Heart right ventricle (tissue), 16 donors: ENCODE results near the gene CLCC1. TPM values are rescaled to one million over a fixed set of nuclear protein-coding genes. Genes with fewer than 3 reads are reported as not detected.

Experiments used
- ATAC-seq, 8 donors: fragments of 200-7000 bp; cut with Tn5 transposase; one replicate each; pipeline ENCODE4 v1.9.1; 2020; ENCODE audit warnings: mild to moderate bottlenecking in 8 of 8, moderate library complexity in 8 of 8, moderate number of reproducible peaks in 1 of 8
- DNase-seq, 2 donors: peaks; one replicate each; pipeline ENCODE4 v3.0.0-alpha.2; 2020
- H3K27ac ChIP-seq, 10 donors: fragments of 200-600 bp; sonication (generic) in 2 of 10; one replicate each; pipeline versions ENCODE4 v1.5.0 to v1.8.0; 2020 to 2022; ENCODE audit warnings: mild to moderate bottlenecking in 3 of 10
- H3K27me3 ChIP-seq, 7 donors: fragments of 200-600 bp; one replicate each; pipeline ENCODE4 v1.8.0; 2021 to 2022; ENCODE audit warnings: mild to moderate bottlenecking in 2 of 7
- H3K36me3 ChIP-seq, 9 donors: fragments of 200-600 bp; sonication (generic) in 1 of 9; one replicate each; pipeline versions ENCODE4 v1.5.0 to v1.8.0; 2020 to 2022; ENCODE audit warnings: mild to moderate bottlenecking in 2 of 9
- H3K4me1 ChIP-seq, 9 donors: fragments of 200-600 bp; sonication (generic) in 1 of 9; one replicate each; pipeline versions ENCODE4 v1.5.0 to v1.8.0; 2020 to 2022; ENCODE audit warnings: mild to moderate bottlenecking in 4 of 9
- H3K4me3 ChIP-seq, 10 donors: fragments of 200-600 bp; sonication (generic) in 2 of 10; one replicate each; pipeline versions ENCODE4 v1.5.0 to v1.8.0; 2020 to 2022; ENCODE audit warnings: mild to moderate bottlenecking in 7 of 10, moderate library complexity in 2 of 10
- H3K9me3 ChIP-seq, 11 donors: fragments of 200-600 bp in 10 of 11; sonication (generic) in 2 of 11; one replicate each; pipeline versions ENCODE4 v1.5.0 to v1.8.0; 2013 to 2022; ENCODE audit warnings: mild to moderate bottlenecking in 2 of 11, control low read depth in 1 of 11, moderate library complexity in 1 of 11
- WGBS, 2 donors: extraction: QIAGEN DNeasy Blood & Tissue Kit; methylation state at CpG; one replicate each; pipeline ENCODE4 v1.1.7; 2013; ENCODE audit warnings: inconsistent platforms in 1 of 2; 5-methylcytosine and 5-hydroxymethylcytosine counted together
- intact Hi-C, 10 donors: fragments of 100-400 bp; cut with DNase I; formaldehyde crosslinking; loops; one replicate each; pipeline versions ENCODE4 v1.11.1 to v1.14.2; 2022
- polyA plus RNA-seq, 2 donors: library from polyadenylated mRNA; stranded (reverse); fragments of 200-250 nt; gene quantifications; one replicate each; pipeline ENCODE4 v1.2.3, GENCODE V29; 2013
- total RNA-seq, 10 donors: library from RNA; stranded (reverse); fragmentation: NEBNext Ultra II Directional in 3 of 10; extraction: Animal tissue kit (Norgen Biotek cat#: 25700) in 3 of 10; gene quantifications; one replicate each; pipeline versions ENCODE4 v1.2.1 to v1.2.4, GENCODE V29; 2021 to 2023
- TF ChIP-seq, protein P1 (sequence below), 9 donors: fragments of 200-600 bp; sonication (generic) in 2 of 9; IDR thresholded peaks; one replicate each; pipeline versions ENCODE4 v1.5.0 to v1.8.0; 2021 to 2022; ENCODE audit warnings: antibody characterized with exemption in 9 of 9, mild to moderate bottlenecking in 5 of 9, moderate library complexity in 1 of 9
- donor health status: Arrhythmogenic right ventricular cardiomyopathy.
- donor health status: ischemic (EF 13 %, LVEDD 7.1; RV severe dilation, severe dysfunction).
- donor health status: healthy with polysubstance abuse.
- donor health status: DM: no; HTN: yes; CAD: no.
- donor health status: DM: no; HTN: no; CAD: no.
- donor health status: ischemic (EF 25% LVEDD 6.9; RV normal size, moderate dysfunction).
- donor health status: ischemic (EF 25% LVEDD 5.7; RV mildly dilated, moderate dysfunction).
- donor health status: healthy.
- donor health status: DM: yes; HTN: yes; CAD: no.
- donor health status: Ischemic cardiomyopathy.
- donor health status: ischemic (EF 35%, LVEDD 5.7; RV mildly dilated, moderate dysfunction).
- donor health status: nonischemic (EF 11% LVEDD 7.7; RV severe dilation, severe dysfunction).
- donor health status: DM: yes; HTN: yes; CAD: no.
- donor health status: PGD.
- donor health status: ischemic (EF 29% LVEDD 5.4; RV normal size, mild dysfunction).
- donor health status: nonischemic (EF 23%, LVEDD 6.1; RV moderate dilation, normal function).

The CLCC1 gene
- total and polyA plus RNA-seq, 12 donors = 11.3 to 32.5 (median 27.3) TPM

DNA sequence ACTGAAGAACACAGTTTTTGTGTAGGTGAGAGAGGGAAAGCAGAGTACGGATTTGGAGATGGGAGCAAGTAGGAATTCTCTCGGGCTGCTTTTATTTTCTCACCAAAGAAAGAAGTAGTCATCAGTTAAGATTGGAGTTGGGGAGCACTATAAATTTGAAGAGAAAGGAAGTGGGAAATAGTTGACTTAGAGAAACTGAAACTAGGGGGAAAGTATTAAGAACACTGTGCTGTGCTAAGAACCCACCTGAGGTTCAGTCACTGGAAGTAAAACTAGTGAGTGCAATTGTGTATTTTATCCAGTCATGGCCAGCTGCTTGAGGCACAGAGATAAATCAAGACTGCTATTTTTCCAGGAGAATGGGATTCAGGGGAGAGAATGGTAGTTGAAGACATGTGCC, 37.4 kb downstream of the CLCC1 start:
- H3K36me3 ChIP-seq = peaks cover 0 to 91% (median 56%) of the 10 kb centered on the region in 9 donors
- no peak overlapping the region for H3K4me3 ChIP-seq
- no peaks in the 10 kb centered on the region for H3K9me3 ChIP-seq
- H3K27me3 ChIP-seq = no peaks in the 10 kb centered on the region
- 96% methylated on average over 2 of the region's 2 CpGs for WGBS, 2 donors
- ATAC-seq = no peak
- H3K4me1 ChIP-seq = no peaks in the 10 kb centered on the region
- TF ChIP-seq, protein P1, sequence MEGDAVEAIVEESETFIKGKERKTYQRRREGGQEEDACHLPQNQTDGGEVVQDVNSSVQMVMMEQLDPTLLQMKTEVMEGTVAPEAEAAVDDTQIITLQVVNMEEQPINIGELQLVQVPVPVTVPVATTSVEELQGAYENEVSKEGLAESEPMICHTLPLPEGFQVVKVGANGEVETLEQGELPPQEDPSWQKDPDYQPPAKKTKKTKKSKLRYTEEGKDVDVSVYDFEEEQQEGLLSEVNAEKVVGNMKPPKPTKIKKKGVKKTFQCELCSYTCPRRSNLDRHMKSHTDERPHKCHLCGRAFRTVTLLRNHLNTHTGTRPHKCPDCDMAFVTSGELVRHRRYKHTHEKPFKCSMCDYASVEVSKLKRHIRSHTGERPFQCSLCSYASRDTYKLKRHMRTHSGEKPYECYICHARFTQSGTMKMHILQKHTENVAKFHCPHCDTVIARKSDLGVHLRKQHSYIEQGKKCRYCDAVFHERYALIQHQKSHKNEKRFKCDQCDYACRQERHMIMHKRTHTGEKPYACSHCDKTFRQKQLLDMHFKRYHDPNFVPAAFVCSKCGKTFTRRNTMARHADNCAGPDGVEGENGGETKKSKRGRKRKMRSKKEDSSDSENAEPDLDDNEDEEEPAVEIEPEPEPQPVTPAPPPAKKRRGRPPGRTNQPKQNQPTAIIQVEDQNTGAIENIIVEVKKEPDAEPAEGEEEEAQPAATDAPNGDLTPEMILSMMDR (IDR thresholded peaks at IDR 0.05) = no peak
- H3K27ac ChIP-seq = no peak overlapping the region
- intact Hi-C loops = no loop called here
- no peak for DNase-seq

GRCh38 chr1:108916788-108917187, 46.5 kb downstream of the CLCC1 start:
- H3K4me3 ChIP-seq = no peak overlapping the region
- H3K9me3 ChIP-seq = no peaks in the 10 kb centered on the region
- no peak for ATAC-seq
- H3K4me1 ChIP-seq = peaks cover 0 to 18% (median 0%) of the 10 kb centered on the region in 9 donors
- no peaks in the 10 kb centered on the region for H3K27me3 ChIP-seq
- 97% methylated on average over 2 of the region's 2 CpGs for WGBS, 2 donors
- H3K27ac ChIP-seq = no peak overlapping the region
- TF ChIP-seq, protein P1 (IDR thresholded peaks at IDR 0.05) = no peak
- H3K36me3 ChIP-seq = peaks cover 0 to 27% (median 0%) of the 10 kb centered on the region in 9 donors
- DNase-seq = no peak
- intact Hi-C loops = no loop called here

Other genes with a start within 250 kb of the CLCC1 start
- gene STXBP3, start 216.8 kb downstream of the CLCC1 start, total RNA-seq = 10 to 100 TPM; 18.1 to 34.4 (median 22.9) TPM
- 10 to 100 TPM; 19.7 to 34.5 TPM for gene STXBP3, start 216.8 kb downstream of the CLCC1 start, polyA plus RNA-seq
- not detected for gene AKNAD1, start 106.4 kb downstream of the CLCC1 start, total RNA-seq
- gene AKNAD1, start 106.4 kb downstream of the CLCC1 start, polyA plus RNA-seq = under 1 TPM; 0.06 to 0.15 TPM
- gene GPSM2, start 86.5 kb downstream of the CLCC1 start, total RNA-seq = 1 to 10 TPM in 8 of 10 donors, under 1 TPM in 2; 0.66 to 6.4 (median 1.8) TPM
- gene GPSM2, start 86.5 kb downstream of the CLCC1 start, polyA plus RNA-seq = 1 to 10 TPM; 1.3 to 3.2 TPM
- gene WDR47, start 78.6 kb upstream of the CLCC1 start, total RNA-seq = 10 to 100 TPM; 10.7 to 20.6 (median 14.4) TPM
- 1 to 10 TPM; 3.5 to 4.6 TPM for gene WDR47, start 78.6 kb upstream of the CLCC1 start, polyA plus RNA-seq
- 10 to 100 TPM; 45.8 to 69.9 (median 59.0) TPM for gene TAF13, start 112.5 kb upstream of the CLCC1 start, total RNA-seq
- gene TAF13, start 112.5 kb upstream of the CLCC1 start, polyA plus RNA-seq = 10 to 100 TPM; 18.4 to 42.4 TPM
- 10 to 100 TPM; 27.5 to 52.9 (median 41.2) TPM for gene TMEM167B, start 127.3 kb upstream of the CLCC1 start, total RNA-seq
- 10 to 100 TPM; 12.0 to 17.2 TPM for gene TMEM167B, start 127.3 kb upstream of the CLCC1 start, polyA plus RNA-seq
- under 1 TPM in 8 of 10 donors, not detected in 2; 0.18 to 0.54 (median 0.35) TPM for gene ELAPOR1, start 150.6 kb upstream of the CLCC1 start, total RNA-seq
- under 1 TPM; 0.06 to 0.07 TPM for gene ELAPOR1, start 150.6 kb upstream of the CLCC1 start, polyA plus RNA-seq